Measurements from ENCODE around the gene ZNF555. TPM values are rescaled to one million over a fixed set of nuclear protein-coding genes. Genes with fewer than 3 reads are reported as not detected.
A peak's percentile ranks its signal among the peaks of the same experiment; 100 is the strongest.

The ZNF555 gene
- total and polyA plus RNA-seq, 2 of the 13 experiments (the other 11 are each of a cell fraction or from before 2014, with no cell fraction given) = 5.0 to 8.0 TPM

GRCh38 chr19:2819540-2820111, 21.6 kb upstream of the ZNF555 start, which contains the start of gene ZNF554 (continued):
- TF ChIP-seq, protein P1, sequence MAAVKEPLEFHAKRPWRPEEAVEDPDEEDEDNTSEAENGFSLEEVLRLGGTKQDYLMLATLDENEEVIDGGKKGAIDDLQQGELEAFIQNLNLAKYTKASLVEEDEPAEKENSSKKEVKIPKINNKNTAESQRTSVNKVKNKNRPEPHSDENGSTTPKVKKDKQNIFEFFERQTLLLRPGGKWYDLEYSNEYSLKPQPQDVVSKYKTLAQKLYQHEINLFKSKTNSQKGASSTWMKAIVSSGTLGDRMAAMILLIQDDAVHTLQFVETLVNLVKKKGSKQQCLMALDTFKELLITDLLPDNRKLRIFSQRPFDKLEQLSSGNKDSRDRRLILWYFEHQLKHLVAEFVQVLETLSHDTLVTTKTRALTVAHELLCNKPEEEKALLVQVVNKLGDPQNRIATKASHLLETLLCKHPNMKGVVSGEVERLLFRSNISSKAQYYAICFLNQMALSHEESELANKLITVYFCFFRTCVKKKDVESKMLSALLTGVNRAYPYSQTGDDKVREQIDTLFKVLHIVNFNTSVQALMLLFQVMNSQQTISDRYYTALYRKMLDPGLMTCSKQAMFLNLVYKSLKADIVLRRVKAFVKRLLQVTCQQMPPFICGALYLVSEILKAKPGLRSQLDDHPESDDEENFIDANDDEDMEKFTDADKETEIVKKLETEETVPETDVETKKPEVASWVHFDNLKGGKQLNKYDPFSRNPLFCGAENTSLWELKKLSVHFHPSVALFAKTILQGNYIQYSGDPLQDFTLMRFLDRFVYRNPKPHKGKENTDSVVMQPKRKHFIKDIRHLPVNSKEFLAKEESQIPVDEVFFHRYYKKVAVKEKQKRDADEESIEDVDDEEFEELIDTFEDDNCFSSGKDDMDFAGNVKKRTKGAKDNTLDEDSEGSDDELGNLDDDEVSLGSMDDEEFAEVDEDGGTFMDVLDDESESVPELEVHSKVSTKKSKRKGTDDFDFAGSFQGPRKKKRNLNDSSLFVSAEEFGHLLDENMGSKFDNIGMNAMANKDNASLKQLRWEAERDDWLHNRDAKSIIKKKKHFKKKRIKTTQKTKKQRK (IDR thresholded peaks at IDR 0.05; ENCODE audit: low read length) = no peak
- TF ChIP-seq ZFP37 (CRISPR knock-in tag; IDR thresholded peaks at IDR 0.05; ENCODE audit: borderline replicate concordance) (no peak), MIER3 (CRISPR knock-in tag; IDR thresholded peaks at IDR 0.05; ENCODE audit: borderline replicate concordance) (peak; percentile 81; the same call in 1 of the 2 replicates), ZNF138 (CRISPR knock-in tag; IDR thresholded peaks at IDR 0.05; ENCODE audit: low read depth) (no peak), ZNF850 (CRISPR knock-in tag; conservative IDR thresholded peaks at IDR 0.05) (no peak), REXO4 (CRISPR knock-in tag; IDR thresholded peaks at IDR 0.05; ENCODE audit: borderline replicate concordance) (no peak), AGO2 (optimal IDR thresholded peaks at IDR 0.05; ENCODE audit: low read depth, low read length) (no peak), XRCC5 (optimal IDR thresholded peaks at IDR 0.05; ENCODE audit: low read length) (peak; percentile 99), ZNF468 (CRISPR knock-in tag; IDR thresholded peaks at IDR 0.05) (no peak), ZNF879 (CRISPR knock-in tag; IDR thresholded peaks at IDR 0.05) (0 out of 2 replicates have a peak, but pooled peaks have one; percentile 33), RORA (CRISPR knock-in tag; IDR thresholded peaks at IDR 0.05) (no peak), NFIC (IDR thresholded peaks at IDR 0.05; ENCODE audit: low read length) (no peak), POGK (CRISPR knock-in tag; conservative IDR thresholded peaks at IDR 0.05) (peak; percentile 92), ZNF501 (CRISPR knock-in tag; IDR thresholded peaks at IDR 0.05) (peak; percentile 42; the same call in 1 of the 2 replicates), ZNF136 (CRISPR knock-in tag; IDR thresholded peaks at IDR 0.05; ENCODE audit: low read depth) (no peak), NFATC3 (CRISPR knock-in tag; IDR thresholded peaks at IDR 0.05) (no peak), HBP1 (CRISPR knock-in tag; IDR thresholded peaks at IDR 0.05; ENCODE audit: low read depth) (peak; percentile 59), GMEB2 (CRISPR knock-in tag; IDR thresholded peaks at IDR 0.05; ENCODE audit: low read depth) (peak; percentile 60), ZNF558 (CRISPR knock-in tag; IDR thresholded peaks at IDR 0.05; ENCODE audit: borderline replicate concordance) (no peak), ZNF343 (CRISPR knock-in tag; IDR thresholded peaks at IDR 0.05) (peak; percentile 78; the same call in 1 of the 2 replicates)
- TF ChIP-seq, protein P2, sequence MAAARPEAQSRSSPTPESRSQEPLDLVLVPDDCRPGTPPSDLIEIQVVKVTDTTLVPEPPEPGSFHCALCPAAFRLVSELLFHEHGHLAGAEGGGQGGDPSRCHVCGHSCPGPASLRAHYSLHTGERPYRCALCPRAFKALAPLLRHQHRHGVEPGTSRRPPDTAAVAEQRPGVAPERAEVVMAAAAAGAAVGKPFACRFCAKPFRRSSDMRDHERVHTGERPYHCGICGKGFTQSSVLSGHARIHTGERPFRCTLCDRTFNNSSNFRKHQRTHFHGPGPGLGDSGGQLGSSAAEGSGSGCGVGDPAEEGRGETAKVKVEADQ (CRISPR knock-in tag; IDR thresholded peaks at IDR 0.05; ENCODE audit: borderline replicate concordance) = no peak
